Activated naive CD8-positive, alpha-beta T cell (primary cell): Measurements from ENCODE around the gene BBX.

Experiments used
- H3K27ac Mint-ChIP-seq: one replicate; pipeline ENCODE4 v1.8.0; 2021; ENCODE audit warnings: mixed read lengths
- H3K27me3 Mint-ChIP-seq: one replicate; pipeline ENCODE4 v1.8.0; 2021; ENCODE audit warnings: mixed read lengths
- H3K36me3 Mint-ChIP-seq: one replicate; pipeline ENCODE4 v1.8.0; 2021; ENCODE audit warnings: mixed read lengths
- H3K4me1 Mint-ChIP-seq: one replicate; pipeline ENCODE4 v1.8.0; 2021; ENCODE audit warnings: low read depth, mixed read lengths
- H3K4me3 Mint-ChIP-seq: one replicate; pipeline ENCODE4 v1.8.0; 2021; ENCODE audit warnings: mild to moderate bottlenecking, mixed read lengths
- H3K9me3 Mint-ChIP-seq: one replicate; pipeline ENCODE4 v1.8.0; 2021; ENCODE audit warnings: low read depth, mixed read lengths

The BBX gene

GRCh38 chr3:107522510-107523288, at the start of gene BBX:
Gene BBX (plus strand): TSS chr3:107522962. CDS start chr3:107710461, 187,499 bp downstream.
- Mint-ChIP-seq H3K4me3 (peak within 1 kb of the TSS; percentile 95), H3K27me3 (no peaks in the 10 kb centered on the region), H3K9me3 (no peaks in the 10 kb centered on the region)

GRCh38 chr3:107476462-107476861, 46.3 kb upstream of the BBX start:
- Mint-ChIP-seq H3K4me3 (no peak overlapping the region), H3K27me3 (peaks cover 11% of the 10 kb centered on the region), H3K27ac (no peak overlapping the region), H3K9me3 (peaks cover 18% of the 10 kb centered on the region), H3K4me1 (no peaks in the 10 kb centered on the region), H3K36me3 (peaks cover 11% of the 10 kb centered on the region)

More at GRCh38 chr3:107522510-107523288, at the start of gene BBX:
- H3K4me1 Mint-ChIP-seq, result peaks cover 28% of the 10 kb centered on the region
- peak within 1 kb of the TSS; percentile 97 for H3K27ac Mint-ChIP-seq
- no peaks in the 10 kb centered on the region for H3K36me3 Mint-ChIP-seq

GRCh38 chr3:107487490-107487889, 35.3 kb upstream of the BBX start:
- no peaks in the 10 kb centered on the region for H3K36me3 Mint-ChIP-seq
- H3K4me3 Mint-ChIP-seq, result no peak overlapping the region
- H3K9me3 Mint-ChIP-seq, result no peaks in the 10 kb centered on the region
- no peaks in the 10 kb centered on the region for H3K4me1 Mint-ChIP-seq
- H3K27me3 Mint-ChIP-seq, result no peaks in the 10 kb centered on the region
- no peak overlapping the region for H3K27ac Mint-ChIP-seq

GRCh38 chr3:107488942-107489341, 33.8 kb upstream of the BBX start:
- H3K9me3 Mint-ChIP-seq, result no peaks in the 10 kb centered on the region
- H3K4me1 Mint-ChIP-seq, result no peaks in the 10 kb centered on the region
- no peaks in the 10 kb centered on the region for H3K36me3 Mint-ChIP-seq
- H3K4me3 Mint-ChIP-seq, result no peak overlapping the region
- no peak overlapping the region for H3K27ac Mint-ChIP-seq
- H3K27me3 Mint-ChIP-seq, result peaks cover 1% of the 10 kb centered on the region

GRCh38 chr3:107493134-107493533, 29.6 kb upstream of the BBX start:
- no peaks in the 10 kb centered on the region for H3K36me3 Mint-ChIP-seq
- no peaks in the 10 kb centered on the region for H3K9me3 Mint-ChIP-seq
- no peak overlapping the region for H3K27ac Mint-ChIP-seq
- H3K4me1 Mint-ChIP-seq, result no peaks in the 10 kb centered on the region
- H3K4me3 Mint-ChIP-seq, result no peak overlapping the region
- peaks cover 1% of the 10 kb centered on the region for H3K27me3 Mint-ChIP-seq

- H3K27me3 Mint-ChIP-seq, result peaks cover 1% of the 10 kb centered on the region
Measured at GRCh38 chr3:107496855-107497254, 25.9 kb upstream of the BBX start.

GRCh38 chr3:107498646-107499045, 24.1 kb upstream of the BBX start:
- H3K27me3 Mint-ChIP-seq, result peaks cover under 1% of the 10 kb centered on the region
- no peaks in the 10 kb centered on the region for H3K36me3 Mint-ChIP-seq
- H3K9me3 Mint-ChIP-seq, result no peaks in the 10 kb centered on the region
- no peak overlapping the region for H3K27ac Mint-ChIP-seq
- H3K4me3 Mint-ChIP-seq, result no peak overlapping the region
- H3K4me1 Mint-ChIP-seq, result no peaks in the 10 kb centered on the region

More at GRCh38 chr3:107496855-107497254, 25.9 kb upstream of the BBX start:
- H3K9me3 Mint-ChIP-seq, result no peaks in the 10 kb centered on the region
- no peak overlapping the region for H3K4me3 Mint-ChIP-seq
- H3K36me3 Mint-ChIP-seq, result no peaks in the 10 kb centered on the region
- no peak overlapping the region for H3K27ac Mint-ChIP-seq
- no peaks in the 10 kb centered on the region for H3K4me1 Mint-ChIP-seq

- Mint-ChIP-seq H3K4me3 (no peak overlapping the region), H3K9me3 (no peaks in the 10 kb centered on the region), H3K4me1 (no peaks in the 10 kb centered on the region)
Measured at GRCh38 chr3:107506458-107506857, 16.3 kb upstream of the BBX start.

GRCh38 chr3:107508331-107508730, 14.4 kb upstream of the BBX start:
- Mint-ChIP-seq H3K4me3 (no peak overlapping the region), H3K4me1 (no peaks in the 10 kb centered on the region), H3K36me3 (no peaks in the 10 kb centered on the region), H3K27ac (no peak overlapping the region), H3K27me3 (peaks cover 6% of the 10 kb centered on the region), H3K9me3 (no peaks in the 10 kb centered on the region)

More at GRCh38 chr3:107506458-107506857, 16.3 kb upstream of the BBX start:
- Mint-ChIP-seq H3K27ac (no peak overlapping the region), H3K36me3 (no peaks in the 10 kb centered on the region), H3K27me3 (peaks cover 6% of the 10 kb centered on the region)

- Mint-ChIP-seq H3K9me3 (no peaks in the 10 kb centered on the region), H3K4me3 (no peak overlapping the region), H3K27ac (no peak overlapping the region), H3K27me3 (peaks cover 6% of the 10 kb centered on the region), H3K36me3 (no peaks in the 10 kb centered on the region), H3K4me1 (no peaks in the 10 kb centered on the region)
Measured at GRCh38 chr3:107512108-107512507, 10.7 kb upstream of the BBX start.

GRCh38 chr3:107514453-107514852, 8.3 kb upstream of the BBX start:
- Mint-ChIP-seq H3K27me3 (no peaks in the 10 kb centered on the region), H3K4me1 (no peaks in the 10 kb centered on the region)

GRCh38 chr3:107516475-107516874, 6.3 kb upstream of the BBX start:
- Mint-ChIP-seq H3K9me3 (no peaks in the 10 kb centered on the region), H3K27me3 (no peaks in the 10 kb centered on the region), H3K36me3 (no peaks in the 10 kb centered on the region), H3K4me1 (no peaks in the 10 kb centered on the region), H3K4me3 (no peak overlapping the region), H3K27ac (no peak overlapping the region)

More at GRCh38 chr3:107514453-107514852, 8.3 kb upstream of the BBX start:
- no peak overlapping the region for H3K27ac Mint-ChIP-seq
- H3K9me3 Mint-ChIP-seq, result no peaks in the 10 kb centered on the region
- no peaks in the 10 kb centered on the region for H3K36me3 Mint-ChIP-seq
- H3K4me3 Mint-ChIP-seq, result no peak overlapping the region

- no peaks in the 10 kb centered on the region for H3K9me3 Mint-ChIP-seq
- no peaks in the 10 kb centered on the region for H3K36me3 Mint-ChIP-seq
- no peaks in the 10 kb centered on the region for H3K27me3 Mint-ChIP-seq
- no peak overlapping the region for H3K27ac Mint-ChIP-seq
- no peak overlapping the region for H3K4me3 Mint-ChIP-seq
- H3K4me1 Mint-ChIP-seq, result peaks cover 9% of the 10 kb centered on the region
Measured at GRCh38 chr3:107520535-107520934, 2.2 kb upstream of the BBX start.

- Mint-ChIP-seq H3K27me3 (no peaks in the 10 kb centered on the region), H3K4me3 (no peak overlapping the region), H3K27ac (no peak overlapping the region), H3K4me1 (peaks cover 18% of the 10 kb centered on the region), H3K36me3 (no peaks in the 10 kb centered on the region), H3K9me3 (no peaks in the 10 kb centered on the region)
Measured at GRCh38 chr3:107521469-107522059, 1.2 kb upstream of the BBX start.

GRCh38 chr3:107523289-107523538, 452 bp downstream of the BBX start:
- peaks cover 31% of the 10 kb centered on the region for H3K4me1 Mint-ChIP-seq
- H3K27me3 Mint-ChIP-seq, result no peaks in the 10 kb centered on the region
- H3K27ac Mint-ChIP-seq, result peak overlapping the region; percentile 97
- no peaks in the 10 kb centered on the region for H3K36me3 Mint-ChIP-seq
- H3K9me3 Mint-ChIP-seq, result no peaks in the 10 kb centered on the region
- H3K4me3 Mint-ChIP-seq, result peak overlapping the region; percentile 95
